Measurements from ENCODE around the gene NLRP10. TPM values are rescaled to one million over a fixed set of nuclear protein-coding genes. Genes with fewer than 3 reads are reported as not detected.

The NLRP10 gene
- total and polyA plus RNA-seq, 2 donors (not counting 3 experiments of a cell fraction or from before 2014, with no cell fraction given), result not detected

DNA sequence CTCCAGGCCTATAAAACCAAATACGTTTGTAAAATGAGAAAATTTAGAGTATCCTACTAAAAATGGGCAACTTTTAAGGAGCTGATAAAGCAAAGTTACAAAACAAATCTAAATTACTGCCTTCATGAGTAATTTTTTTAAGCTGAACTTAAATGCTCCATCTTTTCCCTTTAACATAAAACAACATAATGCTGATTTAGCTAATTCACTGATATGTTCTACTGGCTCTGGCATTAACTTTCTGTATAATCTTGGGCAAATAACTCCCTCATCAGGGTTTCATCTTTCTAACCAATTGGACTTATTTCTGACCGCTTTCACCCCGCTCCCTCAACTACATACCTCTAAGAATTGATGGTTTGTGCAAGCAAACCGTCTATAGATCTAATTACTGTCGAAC is 24.1 kb downstream of the NLRP10 start:
- Histone ChIP-seq H3K4me1 (ENCODE audit: control insufficient read depth, extremely low read depth, insufficient read depth, low read length) (no peaks in the 10 kb centered on the region), H3K4me2 (ENCODE audit: insufficient read depth, low read length) (no peak overlapping the region), H4K20me1 (replicated peaks; ENCODE audit: control insufficient read depth, extremely low read depth, insufficient read depth, low read length) (no peaks in the 10 kb centered on the region), H3K36me3 (ENCODE audit: control insufficient read depth in 2 of 2, extremely low read depth in 1 of 2, insufficient read depth in 2 of 2, low read length in 2 of 2) (no peaks in the 10 kb centered on the region), H3K9me1 (replicated peaks; ENCODE audit: control insufficient read depth, extremely low read depth, insufficient read depth, low read length) (no peaks in the 10 kb centered on the region), H3K27me3 (ENCODE audit: control insufficient read depth in 2 of 2, insufficient read depth in 2 of 2, low read length in 2 of 2) (peaks cover 0 to 11% of the 10 kb centered on the region in 2 experiments), H3K79me2 (ENCODE audit: control insufficient read depth, insufficient read depth, low read length) (no peaks in the 10 kb centered on the region), H3K9me3 (replicated peaks; ENCODE audit: control insufficient read depth, insufficient read depth, low read length) (no peaks in the 10 kb centered on the region), H3K4me3 (replicated peaks in 1 of 3; ENCODE audit: insufficient read depth in 1 of 3, low read depth in 1 of 3, low read length in 3 of 3) (no peak overlapping the region), H2AFZ (ENCODE audit: low read depth, low read length) (no peak overlapping the region), H3K9ac (replicated peaks; ENCODE audit: extremely low read depth, insufficient read depth, low read length) (no peak overlapping the region), H3K27ac (ENCODE audit: insufficient read depth, low read depth, low read length) (no peak overlapping the region)
- FAIRE-seq, result no peak
- no peak for DNase-seq (ENCODE audit: low read depth, low spot score)
- no TSS peak for BruUV-seq (replicated peaks)
- ChIA-PET CTCF (interaction anchor here (1.0 to 1.1 kb wide), 2 partner anchors 36 to 48 kb away, joined by 3 read pairs; no protein-coding TSS in a partner anchor), POLR2A (no interaction called here)
- TF ChIP-seq POLR2A (IDR thresholded peaks at IDR 0.05; ENCODE audit: low read depth, low read length) (no peak), FOS (IDR thresholded peaks at IDR 0.05; ENCODE audit: borderline replicate concordance, insufficient read depth, low read length) (no peak), POLR2AphosphoS5 (IDR thresholded peaks at IDR 0.05; ENCODE audit: insufficient read depth, low read depth, low read length) (no peak), EZH2 (IDR thresholded peaks at IDR 0.05; ENCODE audit: borderline replicate concordance, low read depth, low read length, severe bottlenecking) (no peak), JUN (IDR thresholded peaks at IDR 0.05; ENCODE audit: borderline replicate concordance, insufficient read depth, insufficient read length, low read depth) (no peak), GATA2 (IDR thresholded peaks at IDR 0.05; ENCODE audit: insufficient read depth, insufficient read length, low read depth, low read length) (no peak), MYC (IDR thresholded peaks at IDR 0.05; ENCODE audit: low read depth, low read length) (no peak)
- TF ChIP-seq, protein P1, sequence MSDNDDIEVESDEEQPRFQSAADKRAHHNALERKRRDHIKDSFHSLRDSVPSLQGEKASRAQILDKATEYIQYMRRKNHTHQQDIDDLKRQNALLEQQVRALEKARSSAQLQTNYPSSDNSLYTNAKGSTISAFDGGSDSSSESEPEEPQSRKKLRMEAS (IDR thresholded peaks at IDR 0.05; ENCODE audit: insufficient read depth, insufficient read length), result no peak
- TF ChIP-seq, protein P2, sequence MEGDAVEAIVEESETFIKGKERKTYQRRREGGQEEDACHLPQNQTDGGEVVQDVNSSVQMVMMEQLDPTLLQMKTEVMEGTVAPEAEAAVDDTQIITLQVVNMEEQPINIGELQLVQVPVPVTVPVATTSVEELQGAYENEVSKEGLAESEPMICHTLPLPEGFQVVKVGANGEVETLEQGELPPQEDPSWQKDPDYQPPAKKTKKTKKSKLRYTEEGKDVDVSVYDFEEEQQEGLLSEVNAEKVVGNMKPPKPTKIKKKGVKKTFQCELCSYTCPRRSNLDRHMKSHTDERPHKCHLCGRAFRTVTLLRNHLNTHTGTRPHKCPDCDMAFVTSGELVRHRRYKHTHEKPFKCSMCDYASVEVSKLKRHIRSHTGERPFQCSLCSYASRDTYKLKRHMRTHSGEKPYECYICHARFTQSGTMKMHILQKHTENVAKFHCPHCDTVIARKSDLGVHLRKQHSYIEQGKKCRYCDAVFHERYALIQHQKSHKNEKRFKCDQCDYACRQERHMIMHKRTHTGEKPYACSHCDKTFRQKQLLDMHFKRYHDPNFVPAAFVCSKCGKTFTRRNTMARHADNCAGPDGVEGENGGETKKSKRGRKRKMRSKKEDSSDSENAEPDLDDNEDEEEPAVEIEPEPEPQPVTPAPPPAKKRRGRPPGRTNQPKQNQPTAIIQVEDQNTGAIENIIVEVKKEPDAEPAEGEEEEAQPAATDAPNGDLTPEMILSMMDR (IDR thresholded peaks at IDR 0.05; ENCODE audit: extremely low read depth in 1 of 2, insufficient read depth in 1 of 2, low read depth in 1 of 2, low read length in 2 of 2), result no peak
- dilution Hi-C loops (cut with MboI; ENCODE audit: extremely low pct_ligation_motif_present, low sequenced_read_pairs), result no loop called here
- intact Hi-C loops (cut with micrococcal nuclease), result no loop called here

Data from endothelial cell of umbilical vein (primary cell).